Measurements from ENCODE around the gene ZSWIM3. TPM values are rescaled to one million over a fixed set of nuclear protein-coding genes. Genes with fewer than 3 reads are reported as not detected.

Gene ZSWIM3
- total and polyA plus RNA-seq, 2 of the 13 experiments (the other 11 are each of a cell fraction or from before 2014, with no cell fraction given), result 5.2 to 5.8 TPM

GRCh38 chr20:45909817-45910669, 52.6 kb downstream of the ZSWIM3 start (continued):
- TF ChIP-seq, protein P1, sequence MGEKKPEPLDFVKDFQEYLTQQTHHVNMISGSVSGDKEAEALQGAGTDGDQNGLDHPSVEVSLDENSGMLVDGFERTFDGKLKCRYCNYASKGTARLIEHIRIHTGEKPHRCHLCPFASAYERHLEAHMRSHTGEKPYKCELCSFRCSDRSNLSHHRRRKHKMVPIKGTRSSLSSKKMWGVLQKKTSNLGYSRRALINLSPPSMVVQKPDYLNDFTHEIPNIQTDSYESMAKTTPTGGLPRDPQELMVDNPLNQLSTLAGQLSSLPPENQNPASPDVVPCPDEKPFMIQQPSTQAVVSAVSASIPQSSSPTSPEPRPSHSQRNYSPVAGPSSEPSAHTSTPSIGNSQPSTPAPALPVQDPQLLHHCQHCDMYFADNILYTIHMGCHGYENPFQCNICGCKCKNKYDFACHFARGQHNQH (CRISPR knock-in tag; IDR thresholded peaks at IDR 0.05), result no peak
- TF ChIP-seq KLF9 (CRISPR knock-in tag; IDR thresholded peaks at IDR 0.05; ENCODE audit: low read depth) (no peak), SRF (IDR thresholded peaks at IDR 0.05; ENCODE audit: low read depth, low read length) (no peak), ZNF589 (CRISPR knock-in tag; conservative IDR thresholded peaks at IDR 0.05) (no peak), ZNF496 (CRISPR knock-in tag; IDR thresholded peaks at IDR 0.05; ENCODE audit: insufficient replicate concordance) (no peak), ZNF549 (CRISPR knock-in tag; IDR thresholded peaks at IDR 0.05) (no peak), ATF7 (IDR thresholded peaks at IDR 0.05) (no peak), ATF7 (CRISPR knock-in tag; IDR thresholded peaks at IDR 0.05) (no peak), LCORL (IDR thresholded peaks at IDR 0.05) (no peak), LCORL (CRISPR knock-in tag; IDR thresholded peaks at IDR 0.05) (no peak; the same call in 1 of the 2 replicates), E2F2 (CRISPR knock-in tag; IDR thresholded peaks at IDR 0.05; ENCODE audit: borderline replicate concordance) (no peak; the same call in 1 of the 2 replicates), ZNF441 (CRISPR knock-in tag; IDR thresholded peaks at IDR 0.05; ENCODE audit: borderline replicate concordance) (peak; percentile 18; the same call in 1 of the 2 replicates), MAF1 (CRISPR knock-in tag; IDR thresholded peaks at IDR 0.05; ENCODE audit: borderline replicate concordance) (no peak), RARA (CRISPR knock-in tag; IDR thresholded peaks at IDR 0.05) (peak; percentile 96), ZNF484 (CRISPR knock-in tag; IDR thresholded peaks at IDR 0.05; ENCODE audit: borderline replicate concordance, low read depth) (no peak), TMF1 (CRISPR knock-in tag; IDR thresholded peaks at IDR 0.05; ENCODE audit: low read depth) (no peak), RFX1 (IDR thresholded peaks at IDR 0.05) (no peak), HHEX (CRISPR knock-in tag; IDR thresholded peaks at IDR 0.05) (peak; percentile 25; the same call in 1 of the 2 replicates), ZFP90 (CRISPR knock-in tag; IDR thresholded peaks at IDR 0.05; ENCODE audit: borderline replicate concordance) (peak; percentile 51; the same call in 1 of the 2 replicates), SP4 (CRISPR knock-in tag; IDR thresholded peaks at IDR 0.05) (peak; percentile 64; the same call in 1 of the 2 replicates), MED1 (CRISPR knock-in tag; IDR thresholded peaks at IDR 0.05) (peak; percentile 15; the same call in 1 of the 2 replicates), ZFP91 (CRISPR knock-in tag; IDR thresholded peaks at IDR 0.05; ENCODE audit: borderline replicate concordance) (peak; percentile 78), ZNF891 (CRISPR knock-in tag; IDR thresholded peaks at IDR 0.05) (peak; percentile 8; the same call in 1 of the 2 replicates), ZSCAN22 (CRISPR knock-in tag; IDR thresholded peaks at IDR 0.05) (no peak), FIP1L1 (IDR thresholded peaks at IDR 0.05; ENCODE audit: borderline replicate concordance, insufficient read depth, low read depth, low read length) (no peak), HMG20B (CRISPR knock-in tag; conservative IDR thresholded peaks at IDR 0.05) (0 out of 2 replicates have a peak, but pooled peaks have one; percentile 32), REL (CRISPR knock-in tag; conservative IDR thresholded peaks at IDR 0.05) (no peak), KMT2A (CRISPR knock-in tag; IDR thresholded peaks at IDR 0.05) (peak; percentile 39; the same call in 1 of the 2 replicates), ADNP (CRISPR knock-in tag; IDR thresholded peaks at IDR 0.05) (peak; percentile 62; the same call in 1 of the 2 replicates)

All from HepG2 (cell line).